ENCODE measurements around the gene BPIFB4.
"Not testable (repeated sequence)": the region's sequence is repeated elsewhere in the genome, so short reads cannot be mapped to it uniquely, and the experiment has no call there.

BPIFB4 gene

DNA sequence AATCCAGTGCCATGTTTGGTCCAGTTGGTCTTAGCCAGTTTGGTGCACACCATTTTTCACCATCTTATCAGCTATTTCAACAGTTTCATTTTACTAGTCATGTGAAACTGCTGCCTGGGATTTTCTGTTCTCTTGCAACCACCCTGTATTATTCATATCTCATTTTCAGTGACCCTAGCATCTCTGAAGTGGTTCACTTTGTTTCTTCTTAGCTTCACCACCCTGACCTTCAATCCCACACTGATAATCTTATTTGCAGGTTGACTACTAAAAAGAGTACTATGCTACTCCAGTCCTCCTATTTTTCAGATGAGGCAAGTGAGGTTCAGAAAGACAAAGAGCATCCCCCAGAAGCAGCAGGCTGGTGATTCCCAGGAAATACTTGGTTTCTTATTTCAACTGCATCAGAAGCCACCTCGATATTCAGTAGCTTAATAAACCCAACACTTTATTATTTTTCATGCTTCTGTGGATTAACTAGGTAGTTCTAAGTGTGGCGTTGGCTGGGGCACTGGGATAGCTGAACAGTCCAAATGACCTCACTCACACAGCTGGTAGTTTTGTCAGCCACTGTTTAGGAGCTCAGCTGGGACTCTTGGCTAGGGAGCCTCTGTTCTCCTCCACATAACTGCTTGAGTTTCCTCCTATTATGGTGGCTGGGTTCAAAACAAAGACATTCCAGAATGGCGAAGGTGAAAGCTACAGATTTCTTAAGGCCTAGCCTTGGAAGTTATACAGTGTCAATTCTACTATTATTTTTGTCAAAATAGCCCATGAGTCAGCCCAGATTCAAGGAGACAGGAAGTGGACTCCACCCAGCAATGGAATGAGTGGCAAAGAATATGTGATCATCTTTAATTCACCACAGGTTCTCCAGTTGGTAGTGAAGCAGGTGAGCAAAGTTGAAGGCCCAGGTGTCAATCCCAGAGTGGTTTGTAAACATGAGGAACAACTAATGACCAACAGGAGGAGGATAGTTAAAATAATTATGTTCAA is 40.6 kb downstream of the BPIFB4 start:
- no peak for DNase-seq (ENCODE audit: low read depth in 2 of 2)

DNA sequence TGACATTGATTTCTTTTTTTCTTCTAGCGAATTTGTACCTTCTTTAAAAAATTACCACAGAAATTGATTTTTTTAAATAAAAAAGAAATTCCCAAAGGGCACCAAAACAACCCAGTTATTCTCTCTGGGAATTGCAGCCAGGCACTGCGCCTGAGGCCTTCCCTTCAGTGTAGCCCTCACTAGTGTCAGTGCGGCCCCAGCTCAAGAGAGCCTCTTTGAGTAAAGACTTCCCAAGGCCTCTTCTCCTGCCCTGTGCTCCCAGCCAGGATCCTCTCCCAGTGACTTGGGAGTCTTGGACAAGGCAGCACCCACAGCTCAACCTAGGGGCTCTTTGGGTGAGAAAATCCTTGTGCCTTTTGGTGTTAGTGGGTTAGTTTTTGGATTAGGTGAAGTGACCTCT is 41.5 kb downstream of the BPIFB4 start:
- DNase-seq (ENCODE audit: low read depth in 2 of 2): no peak

DNA sequence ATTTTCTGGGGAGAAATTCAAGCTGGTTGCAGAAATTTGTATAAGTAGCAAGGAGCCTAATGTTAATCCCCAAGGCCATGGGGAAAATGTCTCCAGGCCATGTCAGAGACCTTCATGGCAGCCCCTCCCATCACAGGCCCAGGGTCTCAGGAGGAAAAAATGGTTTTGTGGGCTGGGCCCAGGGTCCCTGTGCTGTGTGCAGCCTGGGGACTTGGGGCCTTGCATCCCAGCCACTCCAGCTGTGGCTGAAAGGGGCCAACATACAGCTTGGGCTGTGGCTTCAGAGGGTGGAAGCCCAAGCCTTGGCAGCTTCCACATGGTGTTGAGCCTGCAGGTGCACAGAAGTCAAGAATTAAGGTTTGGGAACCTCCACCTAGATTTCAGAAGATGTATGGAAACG is 42.9 kb downstream of the BPIFB4 start:
- DNase-seq (ENCODE audit: low read depth in 2 of 2): not testable (repeated sequence)

DNA sequence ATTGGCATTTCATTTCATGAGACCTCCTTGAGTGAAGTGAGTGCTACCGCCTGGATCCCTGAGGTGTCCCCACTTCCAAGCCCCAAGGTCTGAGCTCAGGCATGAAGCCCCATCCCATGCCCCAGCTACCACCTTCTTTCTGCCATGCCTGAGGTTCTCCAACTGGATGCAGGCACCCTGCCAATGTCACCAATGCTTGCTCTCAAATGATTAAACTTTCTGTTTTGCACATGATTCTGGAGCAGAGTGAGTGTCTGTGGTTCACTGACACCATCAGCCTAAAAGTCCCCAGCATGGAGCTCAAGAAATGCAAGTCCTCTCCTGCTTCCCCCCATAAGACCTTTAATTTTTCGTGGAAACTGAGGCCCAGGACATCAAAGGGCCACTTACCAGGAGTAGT is 44.8 kb downstream of the BPIFB4 start:
- no peak for DNase-seq (ENCODE audit: low read depth in 2 of 2)

DNA sequence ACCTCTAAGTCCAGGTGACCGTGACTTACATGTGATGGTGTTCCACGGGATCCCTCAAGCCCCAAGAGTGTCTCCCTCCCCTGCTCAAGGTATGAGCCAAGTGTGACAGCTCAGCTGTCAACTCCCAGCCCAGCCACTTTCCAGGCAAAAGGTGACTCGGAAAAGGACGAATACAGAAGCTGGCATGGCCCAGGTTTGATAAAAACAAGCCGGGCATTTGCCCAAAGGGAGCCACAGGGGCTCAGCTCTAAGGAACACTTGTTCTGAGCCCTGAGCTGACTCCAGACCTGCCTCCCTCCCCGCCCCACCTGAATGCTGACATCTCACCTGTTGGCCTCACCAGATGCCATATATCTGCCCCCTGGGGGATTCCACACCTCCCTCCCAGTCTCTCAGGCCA is 45.6 kb downstream of the BPIFB4 start:
- no peak for DNase-seq (ENCODE audit: low read depth in 2 of 2)

DNA sequence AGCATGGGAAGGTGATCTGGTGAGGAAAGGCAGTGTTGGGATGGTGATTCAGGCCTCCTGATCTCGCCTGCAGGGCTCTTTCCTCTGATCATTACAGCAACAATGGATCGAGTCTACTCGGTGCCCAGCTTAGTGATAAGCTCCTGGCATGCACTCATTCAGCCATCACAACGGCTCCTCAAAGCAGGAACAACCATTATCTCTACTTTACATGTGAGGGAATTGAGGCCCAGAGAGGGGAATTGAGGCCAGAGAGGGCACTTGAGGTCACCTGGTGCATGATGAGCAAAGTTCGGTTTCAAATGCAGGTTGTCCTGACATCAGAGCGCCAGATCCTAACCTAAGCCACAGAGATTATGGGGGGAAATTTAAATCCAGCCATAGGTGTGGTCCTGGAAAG is 46.5 kb downstream of the BPIFB4 start:
- no peak for DNase-seq (ENCODE audit: low read depth in 2 of 2)

DNA sequence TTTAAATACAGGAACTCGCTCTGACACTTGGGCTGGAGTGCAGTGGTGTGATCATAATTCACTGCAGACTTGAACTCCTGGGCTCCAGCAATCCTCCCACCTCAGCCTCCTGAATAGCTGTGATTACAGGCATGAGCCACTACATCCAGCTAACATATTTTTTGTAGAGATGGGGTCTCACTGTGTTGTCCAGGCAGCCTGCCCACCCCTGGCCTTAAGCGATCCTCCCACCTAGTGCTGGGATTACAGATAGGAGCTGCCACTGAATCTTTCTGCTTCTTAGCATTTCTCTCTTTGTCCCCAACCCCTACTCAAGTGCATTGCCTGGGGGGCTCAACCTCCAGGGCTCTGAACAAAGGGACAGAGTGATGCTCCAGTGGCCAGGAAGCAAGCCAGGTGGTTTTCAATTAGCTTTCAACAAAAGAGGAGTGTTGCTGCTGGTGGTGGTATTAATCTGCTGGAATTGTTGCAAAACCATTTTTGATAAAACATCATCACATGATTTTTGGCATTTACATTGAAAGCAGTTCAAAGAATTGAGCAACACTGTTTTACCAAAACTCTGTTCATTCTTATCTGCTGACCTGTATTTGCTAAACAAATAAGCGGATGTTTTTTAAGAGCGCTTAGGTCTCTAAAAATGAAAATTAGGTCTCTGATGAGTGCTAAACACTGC is 48.1 kb downstream of the BPIFB4 start:
- no peak for DNase-seq (ENCODE audit: low read depth in 2 of 2)

DNA sequence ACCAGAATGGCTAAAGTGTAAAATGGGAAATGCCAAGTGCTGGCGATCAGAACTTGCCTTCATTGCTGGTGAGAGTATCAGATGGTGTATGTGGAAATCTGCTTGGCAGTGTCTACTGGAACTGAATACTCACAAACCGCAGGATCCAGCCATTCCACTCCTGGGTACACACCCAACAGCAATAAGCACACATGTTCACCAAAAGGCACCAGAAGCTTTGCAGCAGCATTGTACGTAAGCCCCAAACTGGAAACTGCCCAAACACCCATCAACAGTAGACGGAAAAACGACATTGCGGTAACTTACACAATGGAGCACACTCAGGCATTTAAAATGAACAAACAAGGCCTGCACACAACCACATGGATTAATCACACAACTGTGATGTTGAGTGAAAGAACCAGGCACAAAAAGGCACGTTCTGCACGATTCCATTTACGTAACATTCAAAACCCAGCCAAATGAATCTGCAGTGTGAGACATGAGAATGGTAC is 51.2 kb downstream of the BPIFB4 start:
- no peak for DNase-seq (ENCODE audit: low read depth in 2 of 2)

DNA sequence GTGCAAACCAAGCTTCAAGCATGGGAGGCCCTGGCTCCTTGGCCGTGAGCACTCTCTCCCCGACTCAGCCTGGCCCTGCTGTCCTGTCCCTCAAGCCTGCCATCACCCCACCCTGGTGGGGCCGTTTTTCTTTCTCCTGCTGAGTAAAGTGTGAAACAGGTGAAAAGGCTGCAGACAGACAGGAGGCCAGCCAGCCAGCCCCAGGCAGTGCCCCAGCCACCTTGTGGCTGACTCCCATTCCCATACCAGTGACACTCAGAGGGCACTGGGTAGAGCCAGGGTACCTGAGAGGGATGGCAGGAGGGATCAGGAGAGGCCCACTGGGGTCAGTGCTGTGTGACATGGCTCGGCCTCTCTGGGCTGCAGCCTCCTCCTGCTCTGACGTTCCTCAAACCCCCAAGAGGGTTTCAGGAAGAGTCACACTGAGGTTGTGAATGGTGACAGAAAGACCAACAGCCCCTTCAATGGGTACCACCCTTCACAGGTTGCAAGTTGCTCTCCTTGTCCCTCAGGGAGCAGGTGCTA is 52.6 kb downstream of the BPIFB4 start:
- no peak for DNase-seq (ENCODE audit: low read depth in 2 of 2)

DNA sequence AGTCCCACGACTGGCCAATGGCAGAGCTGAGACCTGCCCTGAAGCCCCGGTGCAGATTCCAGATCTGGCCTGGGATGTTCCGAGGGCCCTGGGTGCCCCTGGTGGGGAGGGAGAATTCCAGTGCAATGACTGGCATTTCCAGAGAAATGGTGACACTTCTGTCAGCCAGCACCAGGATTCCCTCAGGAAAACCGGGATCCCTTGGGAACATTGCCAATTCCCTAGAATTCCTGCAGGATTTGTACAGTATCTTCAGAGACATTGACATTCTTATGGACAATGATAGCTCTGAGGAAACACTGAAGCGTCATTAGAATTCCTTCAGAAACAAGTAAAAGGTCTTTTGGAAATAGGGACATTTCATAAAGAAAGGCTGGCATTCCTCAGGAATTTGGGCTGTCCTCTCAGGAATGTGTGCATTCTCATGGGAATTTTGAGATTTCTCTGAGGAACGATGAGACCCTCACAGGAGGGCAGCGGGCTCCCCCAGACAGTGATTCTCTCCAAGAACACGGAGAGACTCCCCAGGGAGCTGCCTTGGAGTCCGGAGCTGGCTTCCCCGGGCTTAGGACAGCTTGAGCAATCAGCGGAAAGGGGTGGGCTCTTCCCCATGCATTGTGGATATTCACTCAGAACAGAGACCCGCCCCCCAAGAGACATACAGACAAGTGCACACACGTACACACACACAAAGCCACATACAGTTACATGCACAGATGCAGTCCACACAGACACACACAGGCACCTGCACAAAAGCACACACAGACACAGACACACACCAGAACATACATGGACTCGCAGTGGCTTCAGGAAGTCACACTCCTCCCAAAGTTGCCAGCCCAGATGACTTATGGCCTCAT is 53.3 kb downstream of the BPIFB4 start:
- no peak for DNase-seq (ENCODE audit: low read depth in 2 of 2)

DNA sequence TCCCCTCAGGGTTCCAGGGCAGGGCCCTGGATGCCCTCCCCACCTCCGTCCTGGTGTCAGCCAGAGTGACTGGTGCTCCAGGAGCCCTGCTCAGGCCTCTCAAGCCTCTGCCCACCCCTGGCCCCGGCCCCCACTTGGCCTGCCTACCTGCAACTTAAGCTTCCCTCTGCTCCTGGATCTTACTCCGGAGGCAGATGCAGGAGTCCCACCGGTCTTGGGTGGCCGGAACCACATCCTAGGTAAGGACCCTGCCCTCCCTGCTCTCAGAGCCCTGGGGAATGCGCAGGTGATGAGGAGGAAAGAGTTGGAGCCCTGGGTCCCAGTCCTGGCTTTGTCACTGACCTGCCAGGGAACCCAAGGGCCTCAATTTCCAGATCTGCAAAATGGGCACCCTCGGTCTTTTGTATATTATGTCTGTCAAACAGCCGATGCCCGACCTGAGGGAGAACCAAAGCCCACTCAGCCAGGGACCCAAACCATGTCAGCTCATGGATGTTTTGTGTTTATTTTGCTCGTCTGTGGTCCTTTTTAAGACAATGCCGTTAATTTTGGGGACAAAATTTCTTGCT is 54.0 kb downstream of the BPIFB4 start:
- DNase-seq (ENCODE audit: low read depth in 2 of 2): no peak

DNA sequence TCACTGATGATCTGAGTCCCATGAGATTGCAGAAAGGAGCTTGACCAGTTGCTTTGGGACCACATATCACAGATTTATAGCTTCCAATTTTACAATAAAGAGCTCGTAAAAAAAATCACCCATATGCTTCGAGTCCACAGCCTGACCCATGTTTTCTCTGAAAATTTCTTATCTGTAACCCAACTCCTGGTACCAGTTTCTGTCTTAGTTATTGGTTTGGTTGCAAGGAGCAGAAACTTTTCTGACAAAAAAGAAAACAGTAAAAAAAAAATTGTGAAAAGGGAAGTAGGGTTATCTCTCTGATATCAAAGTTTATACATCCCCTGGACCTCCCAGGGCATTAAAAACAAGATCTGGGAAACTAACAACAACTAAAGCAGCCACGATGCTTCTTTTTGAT is 57.8 kb downstream of the BPIFB4 start:
- DNase-seq (ENCODE audit: low read depth in 2 of 2): no peak

DNA sequence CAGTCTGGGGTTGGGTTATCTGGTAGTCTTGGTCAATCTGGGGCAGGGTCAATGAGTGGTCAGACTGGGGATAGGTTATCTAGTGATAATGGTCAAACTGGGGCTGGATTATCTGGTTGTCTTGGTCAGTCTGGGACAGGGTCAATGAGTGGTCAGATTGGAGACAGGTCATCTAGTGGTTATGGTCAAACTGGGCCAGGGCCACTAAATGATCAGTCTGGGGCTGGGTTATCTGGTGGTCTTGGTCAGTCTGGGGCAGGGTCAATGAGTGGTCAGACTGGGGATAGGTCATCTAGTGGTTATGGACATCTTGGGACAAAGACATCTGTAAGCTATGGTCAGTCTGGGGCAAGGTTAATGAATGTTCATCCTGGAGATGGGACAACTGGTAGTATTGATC is 60.0 kb downstream of the BPIFB4 start:
- DNase-seq (ENCODE audit: low read depth in 2 of 2): no peak

DNA sequence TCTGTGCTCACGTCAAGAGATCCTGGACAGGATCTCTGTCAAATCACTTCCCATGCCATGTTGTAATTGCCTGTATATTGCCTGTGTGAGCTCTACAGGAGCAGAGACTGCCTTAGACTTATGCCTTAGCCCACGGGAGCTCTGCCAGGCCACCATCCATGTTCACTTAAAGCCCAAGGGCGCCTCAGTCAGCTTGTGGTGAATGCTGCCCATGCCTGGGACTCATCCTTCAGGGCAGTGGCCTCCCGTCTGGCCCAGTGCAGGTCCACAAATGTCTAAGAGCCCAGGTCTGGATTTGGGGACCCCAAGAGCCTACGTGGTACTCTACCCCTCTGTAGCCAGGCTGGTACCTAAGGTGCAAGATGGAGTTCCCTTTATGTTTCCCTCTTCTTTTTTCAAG is 66.1 kb downstream of the BPIFB4 start:
- no peak for DNase-seq (ENCODE audit: low read depth in 2 of 2)

DNA sequence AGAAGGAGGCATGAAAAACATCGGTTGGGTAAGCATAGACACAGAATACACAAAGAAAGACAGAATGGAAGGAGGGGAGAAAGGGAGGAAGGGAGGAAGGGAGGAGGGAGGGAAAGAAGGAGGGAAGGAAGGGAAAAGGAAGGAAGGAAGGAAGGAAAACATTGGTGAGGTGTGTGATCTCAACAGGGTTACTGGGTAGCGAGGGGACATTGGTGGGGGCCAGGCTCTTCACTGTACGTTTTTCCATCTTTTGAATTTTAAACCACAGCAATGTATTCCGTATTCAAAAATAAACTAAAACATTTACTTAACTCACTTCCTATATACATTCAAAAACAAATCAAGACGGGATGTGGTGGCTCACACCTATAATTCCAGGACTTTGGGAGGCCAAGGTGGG is 67.9 kb downstream of the BPIFB4 start:
- DNase-seq (ENCODE audit: low read depth in 2 of 2): no peak

DNA sequence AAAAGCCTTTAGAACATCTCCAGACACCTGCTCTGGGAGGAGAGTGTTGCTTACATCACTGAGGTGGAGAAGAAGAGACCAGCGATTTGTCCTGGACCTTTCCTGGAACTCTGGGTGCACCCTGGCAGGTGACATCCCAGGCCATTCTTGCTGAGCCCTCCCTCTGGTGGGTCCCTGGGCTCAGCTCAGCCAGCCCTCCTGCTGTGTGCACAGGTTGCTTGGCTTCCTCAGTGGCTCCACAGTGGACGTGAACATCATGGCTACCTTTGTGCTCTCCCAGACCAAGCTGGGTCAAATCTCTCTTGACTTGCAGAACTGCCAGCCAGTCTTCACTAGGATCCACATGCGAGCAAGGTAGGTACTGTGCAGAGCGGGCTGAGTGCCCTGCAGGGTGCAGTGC is 68.6 kb downstream of the BPIFB4 start:
- no peak for DNase-seq (ENCODE audit: low read depth in 2 of 2)

DNA sequence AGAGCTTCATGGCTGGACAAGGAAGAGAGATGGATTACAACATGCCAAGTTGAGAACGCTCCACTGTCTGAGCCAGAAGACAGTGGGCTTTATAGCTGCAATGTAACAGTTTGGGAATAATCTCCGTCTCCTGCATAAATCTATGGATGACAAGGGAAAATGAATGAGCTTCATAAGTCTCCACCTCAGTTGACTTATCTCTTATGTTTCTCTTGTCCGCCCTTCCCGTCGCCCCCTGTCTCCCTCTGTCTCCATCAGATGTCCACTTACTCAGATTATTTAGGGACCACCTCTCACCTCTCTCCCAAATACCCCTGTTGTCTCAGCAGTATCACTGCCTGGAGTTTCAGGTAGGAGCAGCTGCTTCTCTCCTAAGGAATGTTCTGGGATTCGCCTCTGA is 74.8 kb downstream of the BPIFB4 start:
- DNase-seq (ENCODE audit: low read depth in 2 of 2): no peak

DNA sequence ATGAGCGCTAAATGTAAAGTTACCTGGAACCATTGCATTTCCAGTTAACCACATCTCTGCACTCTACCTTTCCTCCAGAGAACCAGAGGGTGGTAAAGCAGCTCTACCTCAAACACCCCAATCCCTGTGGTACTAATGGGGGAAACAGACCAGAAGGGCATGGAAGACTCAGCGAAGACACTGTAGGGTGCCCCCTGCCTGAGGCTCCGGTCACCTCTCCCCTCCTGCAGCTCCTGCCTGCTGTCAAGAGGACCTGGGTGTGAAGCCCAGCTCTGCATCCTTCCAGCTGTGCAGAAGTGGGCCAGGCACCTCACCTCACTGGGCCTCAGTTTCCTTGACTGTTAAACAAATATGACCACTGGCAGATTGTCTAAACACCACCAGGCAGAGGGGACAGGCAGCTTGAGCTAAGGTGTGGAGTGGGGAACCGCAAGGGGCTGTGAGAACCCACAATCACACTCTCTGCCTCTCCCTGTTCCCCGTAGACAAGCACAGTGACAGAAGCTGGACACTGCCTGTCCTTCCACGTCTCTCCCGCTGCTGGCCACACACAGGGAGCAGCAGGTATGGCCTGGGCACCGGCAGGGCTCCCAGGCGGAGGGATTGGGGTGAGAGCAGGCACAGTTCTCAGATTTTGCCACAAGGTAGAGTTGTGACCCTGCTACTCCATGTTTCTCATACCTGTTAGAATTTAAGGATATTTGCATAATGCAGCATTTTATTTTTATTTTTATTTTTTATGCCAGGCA is 79.4 kb downstream of the BPIFB4 start:
- no peak for DNase-seq (ENCODE audit: low read depth in 2 of 2)

DNA sequence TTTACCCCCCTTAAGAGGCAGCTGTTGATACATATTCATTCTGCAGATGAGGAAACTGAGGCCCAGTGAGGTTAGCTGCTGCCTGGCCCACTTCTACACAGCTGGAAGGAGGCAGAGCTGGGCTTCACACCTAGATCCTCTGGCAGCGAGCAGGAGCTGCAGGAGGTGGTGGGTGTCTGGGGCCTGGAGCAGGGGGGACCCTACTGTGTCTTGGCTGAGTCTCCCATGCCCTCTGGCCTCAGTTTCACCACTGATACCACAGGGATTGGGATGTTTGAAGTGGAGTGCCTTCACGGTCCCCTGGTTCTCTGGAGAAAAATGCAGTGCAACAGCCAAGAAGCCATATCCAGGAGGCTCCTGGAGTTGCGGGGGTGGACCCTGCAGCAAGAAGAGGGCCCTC is 80.3 kb downstream of the BPIFB4 start:
- DNase-seq (ENCODE audit: low read depth in 2 of 2): no peak

DNA sequence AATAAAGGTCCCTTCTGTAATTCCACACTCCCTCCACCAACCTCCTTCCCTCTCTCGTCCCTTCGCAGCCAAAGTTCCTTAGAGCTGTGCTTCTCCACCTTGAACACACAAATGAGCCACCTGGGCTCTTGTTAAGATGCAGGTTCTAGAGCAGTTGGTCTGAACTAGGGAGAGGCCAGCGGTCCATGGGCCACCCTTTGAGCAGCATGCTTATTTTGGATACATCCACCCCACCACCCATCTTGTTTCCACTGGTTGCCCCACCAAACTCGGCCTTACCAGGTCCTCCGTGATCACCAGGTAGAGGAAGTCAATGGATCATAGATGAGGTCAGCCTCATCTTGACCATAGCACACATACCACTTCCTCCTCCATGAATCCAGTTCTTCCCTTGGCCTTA is 81.2 kb downstream of the BPIFB4 start:
- DNase-seq (ENCODE audit: low read depth in 2 of 2): no peak

Measured in stimulated activated CD4-positive, alpha-beta T cell treated with anti-CD3 and anti-CD28 coated beads, Interleukin-12 subunit alpha, Interleukin-12 subunit beta, amount 100 ng/mL, for 24 hours (primary cell).